DND-41 (cell line): ENCODE data around the gene SNX27.

Experiments used
- ATAC-seq: fragments of 200-7000 bp; cut with Tn5 transposase; 3 replicates; pipeline ENCODE4 v1.9.1; 2021; ENCODE audit warnings: low read depth; ENCODE audit not compliant: insufficient read depth
- DNase-seq: peaks from one replicate; pipeline ENCODE4 v3.0.0-alpha.2; 2020
- H2AFZ ChIP-seq: 2 replicates; pipeline ENCODE4 v1.6.0; 2012; ENCODE audit warnings: low read depth, low read length
- H3K27ac ChIP-seq: 2 replicates; pipeline ENCODE4 v1.5.1; 2012; ENCODE audit warnings: low read length, inconsistent platforms
- H3K27me3 ChIP-seq: fragments of 200-600 bp; sonication (generic); 2 replicates; pipeline ENCODE4 v1.6.0; 2012; ENCODE audit warnings: low read length, mild to moderate bottlenecking, inconsistent platforms; ENCODE audit not compliant: insufficient read depth, poor library complexity
- H3K36me3 ChIP-seq: 2 replicates; pipeline ENCODE4 v1.5.1; 2012; ENCODE audit warnings: low read length, inconsistent platforms; ENCODE audit not compliant: insufficient read depth
- H3K4me1 ChIP-seq: 2 replicates; pipeline ENCODE4 v1.5.1; 2012; ENCODE audit warnings: mild to moderate bottlenecking, low read length; ENCODE audit not compliant: insufficient read depth
- H3K4me2 ChIP-seq: 2 replicates; pipeline ENCODE4 v1.6.0; 2012; ENCODE audit warnings: mild to moderate bottlenecking, moderate library complexity, low read length, inconsistent platforms; ENCODE audit not compliant: insufficient read depth
- H3K4me3 ChIP-seq, 2 experiments: fragments of 200-600 bp in 1 of 2; shearing (Covaris generic) in 1 of 2; 2 replicates each; pipeline ENCODE4 v1.5.1; 2012 to 2016; ENCODE audit warnings: inconsistent platforms in 2 of 2, low read length in 2 of 2, mild to moderate bottlenecking in 2 of 2, low read depth in 1 of 2, moderate library complexity in 1 of 2
- H3K79me2 ChIP-seq: 2 replicates; pipeline ENCODE4 v1.6.0; 2012; ENCODE audit warnings: low read length, inconsistent platforms; ENCODE audit not compliant: insufficient read depth
- H3K9ac ChIP-seq: 2 replicates; pipeline ENCODE4 v1.6.0; 2012; ENCODE audit warnings: low read depth, mild to moderate bottlenecking, inconsistent platforms, low read length, moderate library complexity
- H3K9me3 ChIP-seq: 2 replicates; pipeline ENCODE4 v1.5.1; 2012; ENCODE audit warnings: low read length, moderate library complexity, mild to moderate bottlenecking, inconsistent platforms; ENCODE audit not compliant: insufficient read depth, severe bottlenecking
- H4K20me1 ChIP-seq: 2 replicates; pipeline ENCODE4 v1.6.0; 2012; ENCODE audit warnings: low read length; ENCODE audit not compliant: insufficient read depth
- EZH2 ChIP-seq: IDR thresholded peaks from 3 replicates; pipeline ENCODE4 v1.6.1; 2012; ENCODE audit warnings: borderline replicate concordance, low read depth, mild to moderate bottlenecking, moderate library complexity, low read length, inconsistent platforms; ENCODE audit not compliant: severe bottlenecking
- TF ChIP-seq, protein P1 (sequence below): IDR thresholded peaks from 2 replicates; pipeline ENCODE4 v1.5.1; 2012; ENCODE audit warnings: borderline replicate concordance, low read length, moderate library complexity, mild to moderate bottlenecking; ENCODE audit not compliant: poor library complexity, severe bottlenecking; ENCODE audit errors: extremely low read depth

SNX27 gene

GRCh38 chr1:151612501-151613281 is 841 bp downstream of the SNX27 start:
- DNase-seq, result peak; percentile 57
- H3K79me2 ChIP-seq, result peaks cover 53% of the 10 kb centered on the region

GRCh38 chr1:151613282-151613780 is 1.5 kb downstream of the SNX27 start:
- H2AFZ ChIP-seq, result peak overlapping the region; percentile 83; the same call in 1 of the 2 replicates
- H3K4me2 ChIP-seq, result peak overlapping the region; percentile 80
- TF ChIP-seq EZH2, result no peak
- TF ChIP-seq, protein P1, sequence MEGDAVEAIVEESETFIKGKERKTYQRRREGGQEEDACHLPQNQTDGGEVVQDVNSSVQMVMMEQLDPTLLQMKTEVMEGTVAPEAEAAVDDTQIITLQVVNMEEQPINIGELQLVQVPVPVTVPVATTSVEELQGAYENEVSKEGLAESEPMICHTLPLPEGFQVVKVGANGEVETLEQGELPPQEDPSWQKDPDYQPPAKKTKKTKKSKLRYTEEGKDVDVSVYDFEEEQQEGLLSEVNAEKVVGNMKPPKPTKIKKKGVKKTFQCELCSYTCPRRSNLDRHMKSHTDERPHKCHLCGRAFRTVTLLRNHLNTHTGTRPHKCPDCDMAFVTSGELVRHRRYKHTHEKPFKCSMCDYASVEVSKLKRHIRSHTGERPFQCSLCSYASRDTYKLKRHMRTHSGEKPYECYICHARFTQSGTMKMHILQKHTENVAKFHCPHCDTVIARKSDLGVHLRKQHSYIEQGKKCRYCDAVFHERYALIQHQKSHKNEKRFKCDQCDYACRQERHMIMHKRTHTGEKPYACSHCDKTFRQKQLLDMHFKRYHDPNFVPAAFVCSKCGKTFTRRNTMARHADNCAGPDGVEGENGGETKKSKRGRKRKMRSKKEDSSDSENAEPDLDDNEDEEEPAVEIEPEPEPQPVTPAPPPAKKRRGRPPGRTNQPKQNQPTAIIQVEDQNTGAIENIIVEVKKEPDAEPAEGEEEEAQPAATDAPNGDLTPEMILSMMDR, result no peak
- H4K20me1 ChIP-seq, result no peaks in the 10 kb centered on the region; the same call in 1 of the 2 replicates
- H3K36me3 ChIP-seq, result peaks cover 19% of the 10 kb centered on the region
- peak overlapping the region; percentile 91; the same call in 1 of the 2 replicates for H3K27ac ChIP-seq
- H3K9me3 ChIP-seq, result no peaks in the 10 kb centered on the region
- H3K9ac ChIP-seq, result peak overlapping the region; percentile 83
- ATAC-seq (no peak), DNase-seq (peak; percentile 44)
- no peaks in the 10 kb centered on the region for H3K27me3 ChIP-seq
- H3K4me1 ChIP-seq, result peaks cover 42% of the 10 kb centered on the region
- peak overlapping the region; percentile 64 to 89; a peak in 3 of 4 replicates for H3K4me3 ChIP-seq
- H3K79me2 ChIP-seq, result peaks cover 60% of the 10 kb centered on the region

More at GRCh38 chr1:151612501-151613281, 841 bp downstream of the SNX27 start:
- peak overlapping the region; percentile 83 for H3K9ac ChIP-seq
- H3K36me3 ChIP-seq, result peaks cover 19% of the 10 kb centered on the region
- peak overlapping the region; percentile 91 for H3K27ac ChIP-seq
- H2AFZ ChIP-seq, result peak overlapping the region; percentile 83
- peak overlapping the region; percentile 64 to 89 for H3K4me3 ChIP-seq
- TF ChIP-seq, protein P1, result no peak
- H4K20me1 ChIP-seq, result no peaks in the 10 kb centered on the region; the same call in 1 of the 2 replicates
- H3K9me3 ChIP-seq, result no peaks in the 10 kb centered on the region
- no peaks in the 10 kb centered on the region for H3K27me3 ChIP-seq
- peak overlapping the region; percentile 80 for H3K4me2 ChIP-seq
- peak; percentile 39 for ATAC-seq
- peaks cover 42% of the 10 kb centered on the region for H3K4me1 ChIP-seq

- TF ChIP-seq, protein P1, result no peak
- TF ChIP-seq EZH2, result no peak
- H2AFZ ChIP-seq, result no peak overlapping the region
- H4K20me1 ChIP-seq, result peaks cover 3% of the 10 kb centered on the region; the same call in 1 of the 2 replicates
- no peak overlapping the region for H3K9ac ChIP-seq
- H3K4me2 ChIP-seq, result peak overlapping the region; percentile 45; the same call in 1 of the 2 replicates
- DNase-seq (no peak), ATAC-seq (no peak)
- H3K4me1 ChIP-seq, result peaks cover 42% of the 10 kb centered on the region
- no peaks in the 10 kb centered on the region for H3K9me3 ChIP-seq
- H3K79me2 ChIP-seq, result peaks cover 83% of the 10 kb centered on the region
- H3K27me3 ChIP-seq, result no peaks in the 10 kb centered on the region
- peaks cover 19% of the 10 kb centered on the region for H3K36me3 ChIP-seq
- H3K27ac ChIP-seq, result no peak overlapping the region
- 0 out of 4 replicates have a peak overlapping the region, but pooled peaks of 1 of the 2 experiments have one; percentile 6 for H3K4me3 ChIP-seq
Measured at GRCh38 chr1:151615711-151616504, 4.1 kb downstream of the SNX27 start.
